Stimulated activated CD4-positive, alpha-beta T cell treated with anti-CD3 and anti-CD28 coated beads, Interleukin-12 subunit alpha, Interleukin-12 subunit beta, amount 100 ng/mL, for 48 hours (primary cell): Measurements from ENCODE around the gene FILIP1.

ENCODE experiments used
- DNase-seq, 3 donors: peaks; one replicate each; pipeline ENCODE4 v3.0.0-alpha.2; 2020; ENCODE audit warnings: low read depth in 2 of 3, low spot score in 1 of 3

FILIP1 gene

GRCh38 chr6:75386050-75386770, 107.4 kb downstream of the FILIP1 start:
- DNase-seq = no peak

GRCh38 chr6:75384116-75384515, 109.5 kb downstream of the FILIP1 start:
- no peak for DNase-seq

- DNase-seq = no peak
These were observed 111.0 kb downstream of the FILIP1 start for GRCh38 chr6:75382634-75382900.

GRCh38 chr6:75381877-75382633, 111.5 kb downstream of the FILIP1 start:
- DNase-seq = no peak

- no peak for DNase-seq
These were observed 114.1 kb downstream of the FILIP1 start for GRCh38 chr6:75379536-75379935.

- no peak for DNase-seq
These were observed 115.5 kb downstream of the FILIP1 start for GRCh38 chr6:75378101-75378500.

GRCh38 chr6:75377386-75377785, 116.2 kb downstream of the FILIP1 start:
- DNase-seq = no peak

- DNase-seq = no peak
These were observed 117.1 kb downstream of the FILIP1 start for GRCh38 chr6:75376347-75377024.

GRCh38 chr6:75374961-75375400, 118.6 kb downstream of the FILIP1 start:
- no peak for DNase-seq

GRCh38 chr6:75372884-75373283, 120.7 kb downstream of the FILIP1 start:
- no peak for DNase-seq

- no peak for DNase-seq
These were observed 123.6 kb downstream of the FILIP1 start for GRCh38 chr6:75370011-75370410.

- no peak for DNase-seq
These were observed 124.7 kb downstream of the FILIP1 start for GRCh38 chr6:75368864-75369402.

- no peak for DNase-seq
These were observed 125.3 kb downstream of the FILIP1 start for GRCh38 chr6:75368151-75368779.

- DNase-seq = no peak
These were observed 130.3 kb downstream of the FILIP1 start for GRCh38 chr6:75363304-75363703.

GRCh38 chr6:75353644-75354043, 140.0 kb downstream of the FILIP1 start:
- DNase-seq = no peak

- no peak for DNase-seq
These were observed 142.0 kb downstream of the FILIP1 start for GRCh38 chr6:75351570-75351969.

- no peak for DNase-seq
These were observed 142.8 kb downstream of the FILIP1 start for GRCh38 chr6:75350808-75351207.

- DNase-seq = no peak
These were observed 143.4 kb downstream of the FILIP1 start for GRCh38 chr6:75350156-75350555.

GRCh38 chr6:75349262-75349984, 144.2 kb downstream of the FILIP1 start:
- no peak for DNase-seq

GRCh38 chr6:75348882-75349261, 144.7 kb downstream of the FILIP1 start:
- no peak for DNase-seq
